NCI-H345 (cell line): Measurements from ENCODE around the gene FARP1.

ENCODE experiments used
- DNase-seq: peaks from one replicate; lab custom pipeline; 2025; lab: John Stamatoyannopoulos, UW

FARP1 gene

GRCh38 chr13:98203646-98204326, 60.9 kb downstream of the FARP1 start:
- no peak for DNase-seq

DNA sequence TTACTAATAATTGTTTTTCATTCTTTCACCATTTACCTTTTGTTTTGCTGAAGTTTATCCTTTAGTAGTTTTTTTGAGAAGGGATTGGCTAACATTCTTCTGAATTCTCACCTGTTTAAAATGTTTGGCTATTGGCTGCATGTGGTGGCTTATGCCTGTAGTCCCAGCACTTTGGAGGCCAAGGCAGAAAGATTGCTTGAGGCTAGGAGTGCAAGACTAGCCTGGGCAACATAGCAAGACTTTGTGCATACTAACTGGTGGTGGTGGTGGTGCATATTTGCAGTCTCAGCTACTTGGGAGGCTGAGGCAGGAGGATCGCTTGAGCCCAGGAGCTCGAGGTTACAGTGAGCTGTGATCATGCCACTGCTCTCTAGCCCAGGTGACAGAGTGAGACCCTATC, 61.7 kb downstream of the FARP1 start:
- DNase-seq, result no peak

DNA sequence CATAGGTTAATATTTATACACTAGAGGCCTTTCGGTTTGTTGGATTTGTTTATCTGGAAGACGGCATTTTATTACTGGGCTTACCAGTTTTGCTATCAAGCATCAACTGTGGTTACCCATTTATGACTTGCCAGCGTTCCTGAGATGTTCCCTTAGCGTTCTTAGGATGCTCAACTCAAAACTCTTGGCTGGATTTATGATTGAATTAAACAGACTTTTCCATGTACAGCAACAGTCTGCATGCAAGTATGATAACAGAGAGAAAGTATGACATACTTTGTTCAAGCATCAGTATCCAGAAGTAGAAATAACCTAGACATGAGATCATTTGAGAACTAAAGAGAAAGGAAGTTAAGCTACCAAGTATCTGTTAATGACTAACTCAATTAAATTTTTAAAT, 64.1 kb downstream of the FARP1 start:
- DNase-seq, result no peak

GRCh38 chr13:98207416-98207815, 64.5 kb downstream of the FARP1 start:
- DNase-seq, result no peak

DNA sequence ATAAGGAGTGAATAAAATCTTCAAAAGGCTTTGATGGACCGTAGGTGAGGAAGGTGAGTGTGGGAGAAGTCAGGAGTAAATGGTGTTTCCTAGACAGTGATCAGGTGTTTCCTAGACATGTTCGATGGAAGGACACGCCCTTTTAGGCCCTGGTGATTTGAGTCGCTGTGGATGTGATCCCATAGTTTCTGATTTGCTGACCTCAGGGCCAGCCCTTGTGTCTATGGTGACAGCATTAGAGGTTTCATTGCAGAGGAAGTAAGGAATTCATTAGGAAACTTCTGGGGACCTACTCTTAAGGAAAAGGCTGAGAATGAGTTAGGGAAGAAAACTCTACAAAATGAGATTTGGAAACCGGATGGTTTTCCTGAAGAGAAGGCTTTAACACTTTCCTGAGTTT, 65.7 kb downstream of the FARP1 start:
- DNase-seq, result no peak

DNA sequence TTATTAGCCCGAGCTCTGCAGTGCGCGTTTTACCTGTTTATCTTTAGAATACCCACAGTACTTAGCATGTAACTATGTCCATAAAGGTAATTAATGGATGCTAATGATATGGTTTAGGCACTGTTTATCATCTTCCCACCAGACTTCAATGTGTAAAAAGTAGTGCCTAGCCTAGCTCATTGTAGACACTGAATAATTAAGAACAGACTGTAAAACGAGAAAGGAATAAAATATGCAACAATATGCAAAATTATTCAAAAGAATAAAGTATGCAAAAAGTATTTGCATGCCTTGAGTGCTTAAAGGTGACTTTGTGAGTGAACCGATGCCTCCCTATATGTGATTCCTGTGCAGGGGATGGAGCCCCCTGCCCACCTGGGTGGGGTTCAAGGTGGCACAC, 69.9 kb downstream of the FARP1 start:
- no peak for DNase-seq

DNA sequence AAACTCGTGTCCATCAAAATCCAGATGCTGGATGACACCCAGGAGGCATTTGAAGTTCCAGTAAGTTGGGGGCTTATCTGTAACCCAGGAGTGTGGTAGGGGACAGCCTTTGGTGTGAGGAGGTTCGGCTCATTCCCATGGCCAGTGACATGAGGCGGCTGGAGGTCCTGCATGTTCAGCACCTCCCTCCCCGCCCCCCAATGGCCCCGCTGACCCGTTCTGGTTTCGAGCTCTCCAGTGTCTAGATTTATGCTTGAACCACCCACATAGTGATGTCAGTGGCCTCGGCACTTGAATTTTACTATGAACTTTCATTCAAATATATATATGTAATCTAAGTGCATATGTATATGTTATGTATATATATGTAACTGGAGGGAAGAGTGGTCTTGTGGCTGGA, 70.5 kb downstream of the FARP1 start:
- DNase-seq, result no peak

GRCh38 chr13:98214008-98214643, 71.2 kb downstream of the FARP1 start:
- no peak for DNase-seq

DNA sequence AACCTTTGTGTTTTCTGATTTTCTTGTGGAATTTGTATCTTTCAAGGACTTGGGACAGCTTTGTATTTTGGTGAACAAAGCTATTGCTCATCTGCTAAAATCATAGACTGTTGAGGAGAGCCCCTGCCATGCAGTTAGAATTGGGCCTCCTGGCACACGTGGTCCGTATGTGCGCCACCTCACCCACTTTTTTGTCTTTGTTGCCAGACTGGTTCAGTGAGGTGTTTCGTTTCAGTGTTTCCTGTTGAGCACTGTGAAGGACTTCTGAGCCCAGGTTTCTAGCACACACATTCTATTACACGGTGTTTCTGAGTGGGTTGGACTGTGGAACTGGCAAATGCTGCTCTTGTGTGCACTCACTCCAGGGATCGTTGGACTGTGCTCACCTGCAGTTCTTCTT, 71.8 kb downstream of the FARP1 start:
- DNase-seq, result no peak

DNA sequence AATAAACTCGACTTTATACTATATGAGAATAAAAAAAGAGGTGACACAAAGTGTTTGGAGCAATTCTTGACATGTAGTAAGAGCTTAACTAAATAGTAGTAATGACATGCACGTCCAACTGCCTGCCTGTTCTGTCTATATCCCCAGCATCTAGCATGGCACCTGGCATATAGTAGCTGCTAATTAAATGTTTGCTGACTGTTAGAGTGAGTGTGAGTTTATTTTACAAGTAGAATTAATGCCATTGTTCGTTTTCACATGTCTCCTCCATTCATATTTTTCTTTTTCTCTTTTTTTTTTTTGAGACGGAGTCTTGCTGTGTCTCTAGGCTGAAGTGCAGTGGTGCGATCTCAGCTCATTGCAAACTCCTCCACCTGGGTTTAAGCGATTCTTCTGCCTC, 72.6 kb downstream of the FARP1 start:
- no peak for DNase-seq

GRCh38 chr13:98216135-98216565, 73.3 kb downstream of the FARP1 start:
- peak; percentile 43 for DNase-seq

DNA sequence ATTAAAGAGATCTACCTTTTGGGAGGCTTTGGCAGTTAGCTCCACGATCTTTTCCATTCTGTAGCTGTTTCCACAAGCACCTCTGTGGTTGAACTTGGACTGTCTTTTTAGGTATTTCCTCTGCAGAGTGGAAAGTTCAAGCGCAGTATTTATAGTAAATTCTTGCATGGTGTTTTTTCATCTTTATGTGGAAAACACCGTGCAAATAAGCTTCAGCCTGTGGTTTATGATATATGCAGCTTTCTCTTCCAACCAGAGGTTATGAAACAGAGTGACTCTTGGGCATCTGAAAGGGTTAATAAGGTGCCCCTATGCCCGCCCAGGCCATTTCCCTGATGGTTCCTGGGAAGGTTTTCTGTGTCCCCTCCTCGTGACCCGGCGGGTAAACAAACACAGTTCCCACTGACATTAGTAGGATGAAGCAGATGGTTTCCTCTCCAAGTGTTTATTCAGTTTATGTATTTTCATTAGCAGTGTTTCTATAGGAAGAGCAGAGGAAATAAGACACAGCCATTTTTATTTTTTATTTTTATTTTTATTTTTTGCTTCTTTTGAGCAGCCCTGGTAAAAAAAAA, 73.9 kb downstream of the FARP1 start:
- peak; percentile 44 for DNase-seq

GRCh38 chr13:98217597-98217996, 74.7 kb downstream of the FARP1 start:
- no peak for DNase-seq

DNA sequence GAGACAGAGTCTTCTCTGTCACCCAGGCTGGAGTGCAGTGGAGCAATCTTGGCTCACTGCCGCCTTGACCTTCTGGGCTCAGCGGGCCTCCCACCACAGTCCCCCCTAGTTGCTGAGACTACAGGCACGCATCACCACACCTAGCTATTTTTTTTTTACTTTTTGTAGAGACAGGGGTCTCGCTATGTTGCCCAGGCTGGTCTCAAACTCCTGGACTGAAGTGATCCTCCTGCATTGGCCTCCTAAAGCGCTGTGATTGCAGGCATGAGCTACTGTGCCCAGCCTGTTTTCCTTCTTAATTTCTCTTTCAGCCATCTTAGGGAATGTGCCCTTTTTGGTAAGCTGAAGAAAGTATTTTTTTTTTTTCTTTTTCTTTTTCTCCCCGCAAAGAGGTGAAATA, 76.8 kb downstream of the FARP1 start:
- no peak for DNase-seq

GRCh38 chr13:98220271-98220791, 77.4 kb downstream of the FARP1 start:
- no peak for DNase-seq

GRCh38 chr13:98221234-98221633, 78.3 kb downstream of the FARP1 start:
- DNase-seq, result no peak

DNA sequence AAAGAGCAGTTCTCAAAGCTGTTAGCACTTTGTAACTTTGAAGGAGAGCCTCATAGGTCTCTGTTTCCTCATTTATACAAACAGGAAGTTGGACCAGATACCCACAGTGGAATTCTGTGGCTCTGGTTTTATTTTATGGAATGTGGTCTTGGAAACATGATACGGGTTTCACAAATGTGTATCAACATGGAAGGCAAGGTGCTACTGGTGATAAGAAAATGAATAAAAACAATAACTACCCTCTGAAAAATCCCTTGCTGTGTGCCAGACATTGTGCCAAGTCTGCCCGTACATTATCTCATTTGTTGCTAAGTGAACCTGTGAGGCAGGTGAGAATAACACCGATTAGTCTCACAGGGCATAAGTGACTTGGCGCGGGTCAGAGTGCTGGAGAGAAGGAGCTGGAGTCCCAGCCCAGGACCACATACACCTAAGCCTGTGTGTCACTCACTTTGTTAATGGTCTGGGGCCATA, 79.2 kb downstream of the FARP1 start:
- peak; percentile 3 for DNase-seq

DNA sequence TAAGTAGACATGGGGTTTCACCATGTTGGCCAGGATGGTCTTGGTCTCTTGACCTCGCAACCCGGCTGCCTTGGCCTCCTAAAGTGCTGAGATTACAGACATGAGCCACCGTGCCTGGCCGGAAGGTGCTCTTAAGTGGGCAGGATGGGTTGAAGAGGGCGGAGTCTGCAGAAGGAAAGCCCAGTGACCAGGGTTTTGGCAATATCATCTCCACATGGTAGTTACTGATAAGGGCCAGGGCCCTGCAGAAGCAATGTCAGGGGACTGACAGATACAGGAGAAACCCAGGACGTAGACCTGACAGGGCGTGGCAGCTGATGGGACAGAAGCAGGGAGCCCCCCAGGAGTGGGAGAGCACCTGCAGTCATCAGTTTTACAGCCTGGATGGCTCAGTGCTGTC, 79.9 kb downstream of the FARP1 start:
- no peak for DNase-seq

- no peak for DNase-seq
These were observed 80.8 kb downstream of the FARP1 start for GRCh38 chr13:98223741-98224140.

GRCh38 chr13:98224557-98224956, 81.7 kb downstream of the FARP1 start:
- no peak for DNase-seq

- DNase-seq, result no peak
These were observed 82.4 kb downstream of the FARP1 start for GRCh38 chr13:98225036-98225940.

- DNase-seq, result no peak
These were observed 83.6 kb downstream of the FARP1 start for GRCh38 chr13:98226496-98226895.
